ENCODE results near the gene ATP13A1.

Gene ATP13A1

DNA sequence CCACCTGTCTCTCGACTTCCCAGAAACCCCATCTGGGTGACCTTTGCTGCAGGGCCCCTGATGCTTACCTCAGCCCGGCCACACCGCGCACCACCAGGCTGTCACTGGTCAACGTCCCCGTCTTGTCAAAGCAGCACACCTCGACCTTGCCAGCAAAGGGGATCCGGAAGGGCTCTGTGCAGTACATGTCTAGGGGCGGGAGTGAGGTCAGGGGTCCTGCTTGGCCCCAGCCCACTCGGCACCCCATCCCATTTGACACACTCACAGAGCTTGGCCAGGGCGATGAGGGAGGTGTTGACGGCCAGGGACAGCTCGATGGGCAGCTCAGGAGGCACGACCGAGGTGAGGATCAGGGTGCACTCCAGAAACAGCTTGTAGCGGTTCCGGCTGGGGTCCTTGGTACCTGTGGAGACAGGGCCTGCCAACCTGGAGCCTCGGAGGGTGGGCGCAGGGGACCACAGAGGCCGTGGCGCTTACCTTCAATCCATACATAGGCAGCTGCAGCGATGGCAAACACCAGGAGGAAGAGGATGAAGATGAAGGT is 8.4 kb downstream of the ATP13A1 start:
- no peak overlapping the region for H2BK120ac ChIP-seq (ENCODE audit: insufficient read depth, low read length, poor library complexity)
- no peak overlapping the region for H3K27ac ChIP-seq (ENCODE audit: low read depth, low read length)
- H3K4me2 ChIP-seq (ENCODE audit: low read length), result no peak overlapping the region
- H3K14ac ChIP-seq (ENCODE audit: low read length), result no peak overlapping the region
- peaks cover 2% of the 10 kb centered on the region for H3K9me3 ChIP-seq (ENCODE audit: insufficient read depth, low read depth, low read length)
- no peak overlapping the region for H3K9ac ChIP-seq (ENCODE audit: low read length)
- no peak overlapping the region for H3K23ac ChIP-seq (ENCODE audit: low read length)
- H3K79me1 ChIP-seq (ENCODE audit: low read length), result no peaks in the 10 kb centered on the region
- H3K18ac ChIP-seq (ENCODE audit: low read length), result no peak overlapping the region
- no peak overlapping the region for H4K91ac ChIP-seq (ENCODE audit: low read depth, low read length)
- no peak overlapping the region for H3K4me3 ChIP-seq (ENCODE audit: low read depth, low read length)
- no peak overlapping the region for H2AK5ac ChIP-seq (ENCODE audit: low read length)
- no peak overlapping the region for H2BK5ac ChIP-seq (ENCODE audit: low read depth, low read length, poor library complexity)
- H4K8ac ChIP-seq (ENCODE audit: low read depth, low read length), result no peak overlapping the region
- H2BK12ac ChIP-seq (ENCODE audit: low read length), result no peak overlapping the region
- H3K27me3 ChIP-seq (ENCODE audit: insufficient read depth, low read length), result no peaks in the 10 kb centered on the region
- no CpG with 5 or more reads among the region's 22 CpGs for WGBS (ENCODE audit: extremely low coverage, insufficient coverage, insufficient read length)
- no peak overlapping the region for H3K4ac ChIP-seq (ENCODE audit: low read depth, low read length)
- H3K4me1 ChIP-seq (ENCODE audit: control insufficient read depth in 1 of 2, insufficient read depth in 2 of 2, low read length in 2 of 2), result no peaks in the 10 kb centered on the region
- no peak overlapping the region for H4K12ac ChIP-seq (ENCODE audit: low read depth, low read length)
- H3K36me3 ChIP-seq (ENCODE audit: control insufficient read depth in 1 of 2, insufficient read depth in 2 of 2, low read length in 2 of 2), result peaks cover 94 to 95% of the 10 kb centered on the region in 2 experiments
- DNase-seq, result no peak
- H2AFZ ChIP-seq (ENCODE audit: insufficient read depth, low read length, poor library complexity), result no peak overlapping the region
- no peaks in the 10 kb centered on the region for H3K79me2 ChIP-seq (ENCODE audit: control insufficient read depth, insufficient read depth, low read length, poor library complexity)

DNA sequence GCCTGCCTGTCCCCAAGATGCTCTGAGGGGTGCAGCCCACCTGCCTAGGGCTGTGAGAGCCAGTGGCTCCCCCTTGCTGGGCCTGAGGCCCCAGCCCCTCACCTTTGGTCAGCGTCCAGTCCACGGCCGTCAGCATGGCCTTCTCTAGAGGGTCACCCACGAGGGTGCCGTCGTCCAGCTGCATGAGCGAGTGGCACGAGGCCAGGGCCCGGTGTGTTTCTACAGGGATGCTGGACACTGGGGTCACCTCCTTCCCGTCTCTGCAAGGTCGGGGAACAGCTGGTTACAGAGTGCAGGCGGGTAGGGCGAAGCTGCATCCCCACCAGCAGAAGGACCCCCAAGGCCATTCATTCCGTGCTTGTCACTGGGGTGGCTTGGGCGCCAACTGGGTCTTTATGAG is 9.0 kb downstream of the ATP13A1 start:
- H4K12ac ChIP-seq (ENCODE audit: low read depth, low read length), result no peak overlapping the region
- no peak for DNase-seq
- no peak overlapping the region for H2AK5ac ChIP-seq (ENCODE audit: low read length)
- peaks cover 95 to 96% of the 10 kb centered on the region in 2 experiments for H3K36me3 ChIP-seq (ENCODE audit: control insufficient read depth in 1 of 2, insufficient read depth in 2 of 2, low read length in 2 of 2)
- H3K4ac ChIP-seq (ENCODE audit: low read depth, low read length), result no peak overlapping the region
- no peak overlapping the region for H2BK5ac ChIP-seq (ENCODE audit: low read depth, low read length, poor library complexity)
- no CpG with 5 or more reads among the region's 15 CpGs for WGBS (ENCODE audit: extremely low coverage, insufficient coverage, insufficient read length)
- no peak overlapping the region for H3K27ac ChIP-seq (ENCODE audit: low read depth, low read length)
- no peak overlapping the region for H3K4me3 ChIP-seq (ENCODE audit: low read depth, low read length)
- no peak overlapping the region for H3K4me2 ChIP-seq (ENCODE audit: low read length)
- no peak overlapping the region for H3K14ac ChIP-seq (ENCODE audit: low read length)
- no peak overlapping the region for H3K18ac ChIP-seq (ENCODE audit: low read length)
- H4K8ac ChIP-seq (ENCODE audit: low read depth, low read length), result no peak overlapping the region
- H4K91ac ChIP-seq (ENCODE audit: low read depth, low read length), result no peak overlapping the region
- no peak overlapping the region for H2AFZ ChIP-seq (ENCODE audit: insufficient read depth, low read length, poor library complexity)
- H2BK12ac ChIP-seq (ENCODE audit: low read length), result no peak overlapping the region
- no peak overlapping the region for H2BK120ac ChIP-seq (ENCODE audit: insufficient read depth, low read length, poor library complexity)
- no peaks in the 10 kb centered on the region for H3K79me2 ChIP-seq (ENCODE audit: control insufficient read depth, insufficient read depth, low read length, poor library complexity)
- no peaks in the 10 kb centered on the region for H3K4me1 ChIP-seq (ENCODE audit: control insufficient read depth in 1 of 2, insufficient read depth in 2 of 2, low read length in 2 of 2)
- no peak overlapping the region for H3K9ac ChIP-seq (ENCODE audit: low read length)
- H3K79me1 ChIP-seq (ENCODE audit: low read length), result no peaks in the 10 kb centered on the region
- H3K9me3 ChIP-seq (ENCODE audit: insufficient read depth, low read depth, low read length), result peaks cover 4% of the 10 kb centered on the region
- no peaks in the 10 kb centered on the region for H3K27me3 ChIP-seq (ENCODE audit: insufficient read depth, low read length)
- H3K23ac ChIP-seq (ENCODE audit: low read length), result no peak overlapping the region

DNA sequence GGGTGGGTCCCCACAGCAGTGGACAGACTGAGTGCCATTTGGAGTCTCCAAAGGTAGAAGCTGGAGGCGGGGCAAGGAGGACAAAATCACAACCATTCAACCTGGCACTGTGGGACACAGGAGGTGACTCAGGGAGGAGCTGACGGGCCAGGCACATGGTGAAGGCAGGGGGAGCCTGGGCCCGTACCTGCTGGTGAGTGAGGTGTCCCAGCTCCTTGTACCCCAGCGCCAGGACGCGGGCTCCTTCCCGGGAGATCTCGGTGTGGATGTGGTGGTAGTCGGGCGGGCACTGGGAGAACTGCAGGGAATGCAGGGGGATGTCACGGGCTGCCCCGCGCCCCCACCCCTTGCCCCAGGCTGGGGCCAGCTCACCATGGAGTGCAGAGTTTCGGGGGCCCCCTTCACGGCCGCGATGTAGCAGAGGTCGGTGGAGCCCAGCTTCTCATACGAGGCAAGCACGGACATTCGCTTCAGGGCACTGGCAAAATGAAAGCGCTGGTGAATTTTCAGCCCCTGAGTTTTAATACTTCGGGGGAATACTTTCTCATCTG is 9.8 kb downstream of the ATP13A1 start:
- H3K36me3 ChIP-seq (ENCODE audit: control insufficient read depth in 1 of 2, insufficient read depth in 2 of 2, low read length in 2 of 2), result peaks cover 95% of the 10 kb centered on the region in 2 experiments
- no peak overlapping the region for H3K4me2 ChIP-seq (ENCODE audit: low read length)
- H3K79me2 ChIP-seq (ENCODE audit: control insufficient read depth, insufficient read depth, low read length, poor library complexity), result no peaks in the 10 kb centered on the region
- no peak overlapping the region for H4K91ac ChIP-seq (ENCODE audit: low read depth, low read length)
- peaks cover 6% of the 10 kb centered on the region for H3K9me3 ChIP-seq (ENCODE audit: insufficient read depth, low read depth, low read length)
- H3K18ac ChIP-seq (ENCODE audit: low read length), result no peak overlapping the region
- H3K27ac ChIP-seq (ENCODE audit: low read depth, low read length), result no peak overlapping the region
- no peak overlapping the region for H2BK12ac ChIP-seq (ENCODE audit: low read length)
- H3K14ac ChIP-seq (ENCODE audit: low read length), result no peak overlapping the region
- H3K23ac ChIP-seq (ENCODE audit: low read length), result no peak overlapping the region
- H3K79me1 ChIP-seq (ENCODE audit: low read length), result no peaks in the 10 kb centered on the region
- H3K27me3 ChIP-seq (ENCODE audit: insufficient read depth, low read length), result no peaks in the 10 kb centered on the region
- no peak overlapping the region for H2AK5ac ChIP-seq (ENCODE audit: low read length)
- H2AFZ ChIP-seq (ENCODE audit: insufficient read depth, low read length, poor library complexity), result no peak overlapping the region
- no CpG with 5 or more reads among the region's 23 CpGs for WGBS (ENCODE audit: extremely low coverage, insufficient coverage, insufficient read length)
- no peak overlapping the region for H4K12ac ChIP-seq (ENCODE audit: low read depth, low read length)
- no peak overlapping the region for H3K4ac ChIP-seq (ENCODE audit: low read depth, low read length)
- H2BK5ac ChIP-seq (ENCODE audit: low read depth, low read length, poor library complexity), result no peak overlapping the region
- no peak overlapping the region for H3K4me3 ChIP-seq (ENCODE audit: low read depth, low read length)
- H4K8ac ChIP-seq (ENCODE audit: low read depth, low read length), result no peak overlapping the region
- DNase-seq, result no peak
- no peak overlapping the region for H2BK120ac ChIP-seq (ENCODE audit: insufficient read depth, low read length, poor library complexity)
- H3K4me1 ChIP-seq (ENCODE audit: control insufficient read depth in 1 of 2, insufficient read depth in 2 of 2, low read length in 2 of 2), result no peaks in the 10 kb centered on the region
- no peak overlapping the region for H3K9ac ChIP-seq (ENCODE audit: low read length)

DNA sequence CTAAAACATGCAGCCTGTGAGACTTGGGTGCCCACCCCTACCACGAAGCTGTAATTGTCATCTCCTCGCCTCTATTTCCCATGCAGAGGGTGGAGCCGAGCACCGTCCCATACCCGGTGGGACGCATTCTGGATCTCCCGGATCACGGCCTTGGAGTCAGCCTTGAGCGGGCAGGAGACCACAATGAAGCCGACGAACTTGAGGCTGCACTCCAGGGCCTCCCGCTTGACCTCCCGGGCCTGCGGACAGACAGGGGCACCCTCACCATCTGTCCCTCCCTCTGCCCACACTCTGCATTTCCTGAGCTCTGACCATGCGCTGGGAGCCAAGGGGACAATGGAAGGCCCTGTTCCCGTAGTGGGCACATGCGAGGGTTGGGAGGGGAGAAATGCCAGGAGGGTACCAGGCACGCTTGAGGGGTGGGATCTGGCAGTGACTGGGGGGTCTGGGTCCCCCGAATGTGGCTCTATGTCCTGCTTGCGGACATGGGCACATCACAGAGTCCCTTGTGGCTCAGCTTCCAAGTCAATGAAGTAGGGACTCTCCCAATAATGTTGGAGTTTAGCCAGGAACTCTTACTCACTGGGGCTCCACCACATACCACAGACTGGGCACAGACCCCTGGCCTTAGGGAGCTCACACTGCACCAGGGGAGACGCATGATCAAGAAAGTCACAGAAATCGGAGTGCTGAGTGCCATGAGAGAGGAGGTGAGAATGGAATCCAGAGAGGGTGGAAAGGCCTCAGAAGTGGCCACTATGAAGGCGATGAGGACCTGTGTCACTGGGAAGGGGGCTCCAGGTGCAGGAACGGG is 10.8 kb downstream of the ATP13A1 start:
- no peaks in the 10 kb centered on the region for H3K27me3 ChIP-seq (ENCODE audit: insufficient read depth, low read length)
- H2AFZ ChIP-seq (ENCODE audit: insufficient read depth, low read length, poor library complexity), result no peak overlapping the region
- H3K4me3 ChIP-seq (ENCODE audit: low read depth, low read length), result no peak overlapping the region
- no peak overlapping the region for H3K4me2 ChIP-seq (ENCODE audit: low read length)
- no peak overlapping the region for H2BK5ac ChIP-seq (ENCODE audit: low read depth, low read length, poor library complexity)
- no peak overlapping the region for H3K4ac ChIP-seq (ENCODE audit: low read depth, low read length)
- H3K79me2 ChIP-seq (ENCODE audit: control insufficient read depth, insufficient read depth, low read length, poor library complexity), result no peaks in the 10 kb centered on the region
- H2BK120ac ChIP-seq (ENCODE audit: insufficient read depth, low read length, poor library complexity), result no peak overlapping the region
- H3K36me3 ChIP-seq (ENCODE audit: control insufficient read depth in 1 of 2, insufficient read depth in 2 of 2, low read length in 2 of 2), result peaks cover 87 to 89% of the 10 kb centered on the region in 2 experiments
- no peak overlapping the region for H4K8ac ChIP-seq (ENCODE audit: low read depth, low read length)
- H3K27ac ChIP-seq (ENCODE audit: low read depth, low read length), result no peak overlapping the region
- H3K23ac ChIP-seq (ENCODE audit: low read length), result no peak overlapping the region
- no peak overlapping the region for H3K14ac ChIP-seq (ENCODE audit: low read length)
- no peak overlapping the region for H3K9ac ChIP-seq (ENCODE audit: low read length)
- no CpG with 5 or more reads among the region's 24 CpGs for WGBS (ENCODE audit: extremely low coverage, insufficient coverage, insufficient read length)
- H4K12ac ChIP-seq (ENCODE audit: low read depth, low read length), result no peak overlapping the region
- H3K4me1 ChIP-seq (ENCODE audit: control insufficient read depth in 1 of 2, insufficient read depth in 2 of 2, low read length in 2 of 2), result no peaks in the 10 kb centered on the region
- no peaks in the 10 kb centered on the region for H3K79me1 ChIP-seq (ENCODE audit: low read length)
- H3K18ac ChIP-seq (ENCODE audit: low read length), result no peak overlapping the region
- H4K91ac ChIP-seq (ENCODE audit: low read depth, low read length), result no peak overlapping the region
- no peak for DNase-seq
- no peak overlapping the region for H2AK5ac ChIP-seq (ENCODE audit: low read length)
- H3K9me3 ChIP-seq (ENCODE audit: insufficient read depth, low read depth, low read length), result peaks cover 6% of the 10 kb centered on the region
- no peak overlapping the region for H2BK12ac ChIP-seq (ENCODE audit: low read length)
